ENCODE results near the gene HPS1. TPM values are rescaled to one million over a fixed set of nuclear protein-coding genes. Genes with fewer than 3 reads are reported as not detected.

HPS1 gene
- total RNA-seq, 1 experiment from 2014 or later = 47.4 TPM

DNA sequence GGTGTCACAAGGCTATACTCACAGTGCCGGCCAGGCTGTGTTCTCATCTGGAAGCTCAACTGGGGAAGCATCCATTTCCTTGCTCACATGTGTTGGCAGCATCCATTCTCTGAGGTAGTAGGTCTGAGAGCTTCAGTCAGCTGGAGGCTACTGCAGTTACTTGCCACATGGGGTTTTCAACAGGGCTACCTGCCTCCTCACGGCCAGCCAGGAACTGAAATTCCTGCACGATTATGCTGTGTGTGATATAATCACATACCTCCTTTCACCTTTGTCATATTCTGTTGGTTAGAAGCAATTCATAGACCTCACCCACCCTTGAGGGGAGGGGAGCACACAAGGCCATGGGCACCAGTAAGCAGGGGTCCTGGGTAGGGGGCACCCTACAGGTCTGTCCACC is 69.2 kb downstream of the HPS1 start:
- no peak overlapping the region for H2BK20ac ChIP-seq (ENCODE audit: low read depth, low read length, poor library complexity, severe bottlenecking)
- no peak overlapping the region for H4K8ac ChIP-seq (replicated peaks; ENCODE audit: insufficient read length, low read depth, low read length)
- H3K27ac ChIP-seq (ENCODE audit: insufficient read length, low read depth, low read length) = no peak overlapping the region
- Mint-ChIP-seq H3K4me1 (peaks cover 23 to 24% of the 10 kb centered on the region in 2 experiments), H3K27ac (no peak overlapping the region), H3K27me3 (ENCODE audit: low read depth) (no peaks in the 10 kb centered on the region; the same call in 1 of the 2 replicates), H3K9me3 (peaks cover 7 to 11% of the 10 kb centered on the region in 2 experiments; a peak in 4 of 5 replicates), H3K36me3 (ENCODE audit: insufficient read depth in 1 of 3, low read depth in 3 of 3) (peaks cover 0 to 3% (median 0%) of the 10 kb centered on the region in 3 experiments; a peak in 2 of 7 replicates), H3K4me3 (no peak overlapping the region)
- no peak overlapping the region for H3K4me2 ChIP-seq (ENCODE audit: insufficient read depth, insufficient read length, low read length)
- H4K20me1 ChIP-seq (ENCODE audit: control insufficient read depth, insufficient read depth, insufficient read length) = no peaks in the 10 kb centered on the region
- H3K18ac ChIP-seq (ENCODE audit: insufficient read length, low read depth, low read length) = no peak overlapping the region
- H3T11ph ChIP-seq (ENCODE audit: low read length) = no peak overlapping the region
- no peaks in the 10 kb centered on the region for H3K9me3 ChIP-seq (ENCODE audit: control insufficient read depth, low read depth, low read length)
- no peaks in the 10 kb centered on the region for H3K79me1 ChIP-seq (ENCODE audit: insufficient read depth, low read depth, low read length, poor library complexity, severe bottlenecking)
- no CpG with 5 or more reads among the region's 3 CpGs for WGBS (ENCODE audit: extremely low coverage, insufficient read length, low lambda C conversion rate)
- no peak overlapping the region for H3K14ac ChIP-seq (ENCODE audit: insufficient read depth, low read length)
- H3K23me2 ChIP-seq (ENCODE audit: insufficient read length, low read depth, low read length, poor library complexity, severe bottlenecking) = no peaks in the 10 kb centered on the region
- H3K27me3 ChIP-seq (ENCODE audit: insufficient read depth, low read length) = no peaks in the 10 kb centered on the region
- H3K4me1 ChIP-seq (ENCODE audit: insufficient read depth, low read length) = no peaks in the 10 kb centered on the region; the same call in 1 of the 2 replicates
- no peak overlapping the region for H2BK5ac ChIP-seq (ENCODE audit: insufficient read length, low read length)
- no peak overlapping the region for H2BK15ac ChIP-seq (ENCODE audit: low read depth, low read length)
- TF ChIP-seq, protein P1, sequence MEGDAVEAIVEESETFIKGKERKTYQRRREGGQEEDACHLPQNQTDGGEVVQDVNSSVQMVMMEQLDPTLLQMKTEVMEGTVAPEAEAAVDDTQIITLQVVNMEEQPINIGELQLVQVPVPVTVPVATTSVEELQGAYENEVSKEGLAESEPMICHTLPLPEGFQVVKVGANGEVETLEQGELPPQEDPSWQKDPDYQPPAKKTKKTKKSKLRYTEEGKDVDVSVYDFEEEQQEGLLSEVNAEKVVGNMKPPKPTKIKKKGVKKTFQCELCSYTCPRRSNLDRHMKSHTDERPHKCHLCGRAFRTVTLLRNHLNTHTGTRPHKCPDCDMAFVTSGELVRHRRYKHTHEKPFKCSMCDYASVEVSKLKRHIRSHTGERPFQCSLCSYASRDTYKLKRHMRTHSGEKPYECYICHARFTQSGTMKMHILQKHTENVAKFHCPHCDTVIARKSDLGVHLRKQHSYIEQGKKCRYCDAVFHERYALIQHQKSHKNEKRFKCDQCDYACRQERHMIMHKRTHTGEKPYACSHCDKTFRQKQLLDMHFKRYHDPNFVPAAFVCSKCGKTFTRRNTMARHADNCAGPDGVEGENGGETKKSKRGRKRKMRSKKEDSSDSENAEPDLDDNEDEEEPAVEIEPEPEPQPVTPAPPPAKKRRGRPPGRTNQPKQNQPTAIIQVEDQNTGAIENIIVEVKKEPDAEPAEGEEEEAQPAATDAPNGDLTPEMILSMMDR (conservative IDR thresholded peaks at IDR 0.05) = no peak
- no peaks in the 10 kb centered on the region for H3K79me2 ChIP-seq (ENCODE audit: insufficient read depth, low read length)
- no peak overlapping the region for H2AFZ ChIP-seq (ENCODE audit: low read length)
- no peak overlapping the region for H3K9ac ChIP-seq (ENCODE audit: extremely low read depth, insufficient read length, low read length)
- H3K23ac ChIP-seq (ENCODE audit: insufficient read length, low read depth, low read length) = no peak overlapping the region
- DNase-seq = no peak
- no peak overlapping the region for H2BK12ac ChIP-seq (ENCODE audit: insufficient read length, low read depth, low read length)
- no peak overlapping the region for H3K56ac ChIP-seq (ENCODE audit: insufficient read length, low read depth, low read length)
- H2BK120ac ChIP-seq (ENCODE audit: low read depth, low read length, poor library complexity, severe bottlenecking) = no peak overlapping the region
- no peak overlapping the region for H4K91ac ChIP-seq (ENCODE audit: insufficient read length, low read depth, low read length)
- no peak overlapping the region for H2AK5ac ChIP-seq (ENCODE audit: insufficient read length, low read length)
- H3K4ac ChIP-seq (ENCODE audit: low read depth, low read length) = no peak overlapping the region
- no peak overlapping the region for H4K5ac ChIP-seq (ENCODE audit: insufficient read length, low read depth, low read length)
